ENCODE measurements around the gene SVOP.

- TF ChIP-seq EZH2 (IDR thresholded peaks at IDR 0.05; ENCODE audit: insufficient read depth, poor library complexity, severe bottlenecking) (no peak), EZH2phosphoT487 (IDR thresholded peaks at IDR 0.05; ENCODE audit: insufficient read depth, low read depth) (no peak)
Observed at GRCh38 chr12:108896336-108896735, 124.5 kb downstream of the SVOP start.
